GM20000 (cell line): ENCODE results near the gene BBS9.

Experiments used
- DNase-seq: peaks from one replicate; pipeline ENCODE4 v3.0.0; 2012; ENCODE audit warnings: low spot score
- TF ChIP-seq, protein P1 (sequence below): IDR thresholded peaks from 2 replicates; pipeline ENCODE4 v1.5.1; 2012; ENCODE audit warnings: mild to moderate bottlenecking, control low read depth; ENCODE audit errors: extremely low read depth, missing control alignments

Gene BBS9

DNA sequence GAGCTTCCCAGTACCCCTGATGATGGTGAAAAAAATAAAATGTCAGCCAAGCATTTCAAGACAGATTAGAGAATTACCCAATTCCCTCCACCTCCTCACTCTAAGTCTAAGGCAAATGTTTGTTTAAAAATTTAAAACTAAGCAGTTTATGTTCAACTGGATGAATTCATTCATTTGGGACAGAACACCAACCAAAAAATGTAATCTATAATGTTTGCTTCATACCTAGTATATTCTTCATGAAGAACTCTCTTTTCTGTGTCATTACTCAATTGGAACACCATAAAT lies 450.3 kb downstream of the BBS9 start:
- DNase-seq: no peak

DNA sequence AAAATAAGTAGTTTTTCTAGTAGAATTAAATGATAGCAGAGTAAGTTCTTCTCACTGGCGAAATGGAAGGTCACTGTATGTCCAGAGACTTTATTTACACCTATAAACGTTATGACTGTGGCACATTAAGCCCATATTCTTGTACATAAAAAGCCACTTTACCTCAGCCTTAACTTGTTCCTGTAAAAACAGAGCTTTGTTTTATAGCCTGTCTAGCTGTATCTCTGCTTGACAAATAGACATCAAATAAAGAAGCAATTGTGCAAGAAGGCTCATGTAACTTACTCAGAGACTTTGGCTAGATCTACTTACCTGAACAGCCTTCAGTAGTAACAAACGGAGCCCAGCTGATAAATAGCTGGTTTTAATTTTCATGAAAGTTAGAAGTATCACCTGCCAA lies 451.9 kb downstream of the BBS9 start:
- TF ChIP-seq, protein P1, sequence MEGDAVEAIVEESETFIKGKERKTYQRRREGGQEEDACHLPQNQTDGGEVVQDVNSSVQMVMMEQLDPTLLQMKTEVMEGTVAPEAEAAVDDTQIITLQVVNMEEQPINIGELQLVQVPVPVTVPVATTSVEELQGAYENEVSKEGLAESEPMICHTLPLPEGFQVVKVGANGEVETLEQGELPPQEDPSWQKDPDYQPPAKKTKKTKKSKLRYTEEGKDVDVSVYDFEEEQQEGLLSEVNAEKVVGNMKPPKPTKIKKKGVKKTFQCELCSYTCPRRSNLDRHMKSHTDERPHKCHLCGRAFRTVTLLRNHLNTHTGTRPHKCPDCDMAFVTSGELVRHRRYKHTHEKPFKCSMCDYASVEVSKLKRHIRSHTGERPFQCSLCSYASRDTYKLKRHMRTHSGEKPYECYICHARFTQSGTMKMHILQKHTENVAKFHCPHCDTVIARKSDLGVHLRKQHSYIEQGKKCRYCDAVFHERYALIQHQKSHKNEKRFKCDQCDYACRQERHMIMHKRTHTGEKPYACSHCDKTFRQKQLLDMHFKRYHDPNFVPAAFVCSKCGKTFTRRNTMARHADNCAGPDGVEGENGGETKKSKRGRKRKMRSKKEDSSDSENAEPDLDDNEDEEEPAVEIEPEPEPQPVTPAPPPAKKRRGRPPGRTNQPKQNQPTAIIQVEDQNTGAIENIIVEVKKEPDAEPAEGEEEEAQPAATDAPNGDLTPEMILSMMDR: no peak
- DNase-seq: no peak

More for the DNA sequence above, 450.3 kb downstream of the BBS9 start:
- TF ChIP-seq, protein P1: no peak

DNA sequence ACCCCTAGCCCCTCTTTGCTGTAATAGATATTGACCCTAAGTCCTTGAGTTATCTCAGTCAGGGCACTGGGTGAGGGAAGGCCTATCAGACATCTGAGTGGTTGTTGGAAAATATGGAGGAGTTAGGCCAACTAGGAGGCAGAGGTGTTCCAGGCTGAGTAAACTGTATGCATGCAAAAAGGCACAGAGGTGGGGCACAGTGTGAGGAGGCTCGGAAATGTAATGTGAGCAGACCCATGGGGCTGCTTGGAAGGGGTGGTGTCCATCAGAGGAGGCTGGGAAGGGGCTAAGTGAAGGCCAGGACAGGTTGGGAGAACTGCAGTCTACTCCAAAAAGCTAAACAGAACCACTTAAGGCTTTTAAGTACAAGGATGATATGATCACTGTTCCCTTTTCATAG lies 452.7 kb downstream of the BBS9 start:
- DNase-seq: no peak
- TF ChIP-seq, protein P1: no peak

DNA sequence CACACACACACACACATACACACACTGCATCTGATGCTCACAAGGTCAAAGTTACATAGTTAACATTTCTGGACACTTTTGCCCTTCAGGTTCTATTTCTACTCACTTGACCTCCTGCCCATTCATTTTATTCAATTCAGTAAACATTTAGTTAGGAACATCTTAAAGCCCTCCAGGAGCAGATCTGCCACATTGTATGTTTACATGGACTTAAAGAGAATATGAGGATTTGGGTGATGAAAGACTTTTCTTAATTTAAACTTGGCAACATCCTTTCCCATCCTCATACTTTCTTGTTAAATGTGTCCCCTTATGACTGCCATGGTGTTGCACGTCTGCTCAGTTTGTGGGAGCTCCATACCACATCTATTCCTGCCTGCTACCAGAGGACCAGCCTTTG lies 453.2 kb downstream of the BBS9 start:
- no peak for DNase-seq
- TF ChIP-seq, protein P1: no peak

DNA sequence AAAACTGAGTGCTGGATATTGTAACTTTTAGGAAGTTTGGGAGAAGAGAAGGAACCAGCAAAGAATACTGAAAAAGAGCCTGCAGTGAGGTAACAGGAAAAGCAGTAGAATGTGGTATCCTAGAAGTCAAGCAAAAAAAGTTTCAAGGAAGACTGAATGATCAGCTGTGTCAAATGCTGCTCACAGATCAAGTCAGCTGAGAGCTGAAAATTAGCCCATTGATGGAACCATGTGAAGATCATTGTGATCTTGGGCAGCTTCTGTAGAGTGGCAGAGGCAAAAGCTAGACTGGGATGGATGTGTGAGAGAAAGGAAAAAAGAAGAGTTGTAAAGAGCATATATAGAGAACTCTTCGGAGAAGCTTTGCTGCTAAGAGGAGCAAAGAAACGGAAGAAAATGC lies 460.5 kb downstream of the BBS9 start:
- TF ChIP-seq, protein P1: no peak
- DNase-seq: no peak

DNA sequence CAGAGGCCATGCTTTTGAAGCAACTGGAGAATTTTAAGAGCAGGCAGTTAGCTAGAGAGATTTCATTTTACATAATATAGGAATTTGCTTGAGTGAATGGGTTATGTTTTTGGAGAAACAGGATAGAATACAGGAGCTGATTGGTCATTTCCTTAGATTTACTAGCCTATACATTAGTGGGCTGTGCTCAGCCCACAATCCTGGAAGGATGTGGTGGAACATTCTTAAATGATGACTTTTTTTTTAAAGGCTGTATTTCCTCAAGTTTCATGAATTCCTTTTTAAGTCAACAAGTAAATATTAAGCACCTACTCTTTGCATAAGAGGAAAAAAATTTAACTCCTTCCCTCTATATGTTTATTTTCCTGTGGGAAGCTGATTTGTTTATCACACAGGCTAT lies 461.6 kb downstream of the BBS9 start:
- DNase-seq: no peak
- TF ChIP-seq, protein P1: no peak

DNA sequence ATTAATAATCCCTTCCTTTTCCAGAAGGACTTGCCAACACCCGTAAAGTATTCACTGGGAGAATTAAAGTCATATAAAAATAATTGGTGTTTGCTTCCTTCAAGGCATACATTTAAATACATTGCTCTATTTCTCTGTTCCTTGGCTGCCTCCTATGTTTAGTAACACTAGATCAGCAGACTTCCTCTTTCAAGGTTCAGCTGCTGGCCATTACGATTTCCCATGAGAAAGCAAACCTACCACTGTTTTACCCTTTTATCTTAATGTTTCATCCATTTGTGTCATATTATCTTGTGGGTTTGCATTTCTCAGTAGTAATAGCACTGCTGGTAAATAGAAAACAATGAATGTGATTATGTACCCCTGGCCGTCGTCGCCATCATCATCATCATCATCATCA lies 462.1 kb downstream of the BBS9 start:
- TF ChIP-seq, protein P1: no peak
- no peak for DNase-seq

DNA sequence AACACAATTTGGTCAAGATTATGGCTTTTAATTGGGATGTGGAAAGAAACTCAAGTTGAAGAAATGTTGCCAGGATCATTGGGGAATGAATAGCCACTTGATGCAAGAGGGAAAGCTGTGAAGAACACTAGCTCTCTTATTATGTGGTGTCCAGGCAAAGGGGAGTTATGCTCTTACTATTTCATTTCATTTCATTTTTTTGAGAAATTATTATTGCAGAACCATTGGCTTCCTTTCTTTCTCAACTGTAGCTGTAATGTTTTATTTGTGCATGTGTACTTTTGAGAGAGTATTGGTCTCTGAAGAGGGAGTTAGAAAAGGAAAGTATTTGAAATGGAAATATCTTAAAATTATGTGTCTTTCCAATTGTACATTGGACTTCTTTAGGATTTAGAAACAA lies 463.4 kb downstream of the BBS9 start:
- DNase-seq: no peak
- TF ChIP-seq, protein P1: no peak
